Measurements from ENCODE around the gene AK9.

The AK9 gene

GRCh38 chr6:109702791-109703190, 11.8 kb upstream of the AK9 start:
- TF ChIP-seq FOXA1 (IDR thresholded peaks at IDR 0.05) = no peak
- no peak for TF ChIP-seq CTBP1 (IDR thresholded peaks at IDR 0.05; ENCODE audit: borderline replicate concordance)
- TF ChIP-seq HDGF (IDR thresholded peaks at IDR 0.05; ENCODE audit: borderline replicate concordance) = no peak
- no peak for TF ChIP-seq LEF1 (IDR thresholded peaks at IDR 0.05; ENCODE audit: borderline replicate concordance)
- TF ChIP-seq FOXK2 (IDR thresholded peaks at IDR 0.05) = no peak
- no peak for TF ChIP-seq ARNT (IDR thresholded peaks at IDR 0.05)
- TF ChIP-seq NFRKB (IDR thresholded peaks at IDR 0.05) = no peak
- CTCF ChIA-PET = interaction anchor here (2.2 kb wide), 1 partner anchor 336 kb away, joined by 14 read pairs; no protein-coding TSS in a partner anchor
- DNase-seq (ENCODE audit: extremely low spot score) = no peak
- POLR2A ChIA-PET = no interaction called here

GRCh38 chr6:109701774-109702173, 10.8 kb upstream of the AK9 start:
- DNase-seq (ENCODE audit: extremely low spot score) = no peak
- ChIA-PET POLR2A (interaction anchor here (1.5 kb wide), 1 partner anchor 11 kb away, joined by 6 read pairs; the partner anchor contains the start of genes AK9 and FIG4), CTCF (interaction anchor here (1.1 to 2.2 kb wide), 2 partner anchors 337 to 351 kb away, joined by 3 to 14 read pairs; no protein-coding TSS in a partner anchor)
- TF ChIP-seq HDGF (IDR thresholded peaks at IDR 0.05; ENCODE audit: borderline replicate concordance) (no peak), FOXK2 (IDR thresholded peaks at IDR 0.05) (no peak), SUZ12 (IDR thresholded peaks at IDR 0.05) (no peak), ELF4 (IDR thresholded peaks at IDR 0.05) (no peak), TARDBP (IDR thresholded peaks at IDR 0.05) (no peak), FOXM1 (IDR thresholded peaks at IDR 0.05; ENCODE audit: borderline replicate concordance) (no peak), BHLHE40 (IDR thresholded peaks at IDR 0.05; ENCODE audit: borderline replicate concordance) (no peak), PKNOX1 (IDR thresholded peaks at IDR 0.05) (no peak), FOXA1 (IDR thresholded peaks at IDR 0.05) (no peak), L3MBTL2 (conservative IDR thresholded peaks at IDR 0.05) (no peak), ARNT (IDR thresholded peaks at IDR 0.05) (no peak), SP1 (IDR thresholded peaks at IDR 0.05) (no peak), LEF1 (IDR thresholded peaks at IDR 0.05; ENCODE audit: borderline replicate concordance) (no peak), NFRKB (IDR thresholded peaks at IDR 0.05) (no peak), CTBP1 (IDR thresholded peaks at IDR 0.05; ENCODE audit: borderline replicate concordance) (no peak), ZNF384 (IDR thresholded peaks at IDR 0.05) (no peak)

GRCh38 chr6:109701221-109701620, 10.2 kb upstream of the AK9 start:
- no peak for DNase-seq (ENCODE audit: extremely low spot score)
- ChIA-PET CTCF (interaction anchor here (1.1 to 2.2 kb wide), 2 partner anchors 338 to 352 kb away, joined by 3 to 14 read pairs; no protein-coding TSS in a partner anchor), POLR2A (interaction anchor here (1.5 kb wide), 1 partner anchor 10 kb away, joined by 6 read pairs; the partner anchor contains the start of genes AK9 and FIG4)
- no peak for TF ChIP-seq FOXK2 (IDR thresholded peaks at IDR 0.05)
- no peak for TF ChIP-seq LEF1 (IDR thresholded peaks at IDR 0.05; ENCODE audit: borderline replicate concordance)

GRCh38 chr6:109696355-109696754, 5.4 kb upstream of the AK9 start:
- no peak for TF ChIP-seq FOXK2 (IDR thresholded peaks at IDR 0.05)
- TF ChIP-seq ELF4 (IDR thresholded peaks at IDR 0.05) = no peak
- TF ChIP-seq FOXM1 (IDR thresholded peaks at IDR 0.05; ENCODE audit: borderline replicate concordance) = no peak
- no peak for TF ChIP-seq BHLHE40 (IDR thresholded peaks at IDR 0.05; ENCODE audit: borderline replicate concordance)
- no peak for TF ChIP-seq L3MBTL2 (conservative IDR thresholded peaks at IDR 0.05)
- no peak for TF ChIP-seq HDGF (IDR thresholded peaks at IDR 0.05; ENCODE audit: borderline replicate concordance)
- no peak for TF ChIP-seq LEF1 (IDR thresholded peaks at IDR 0.05; ENCODE audit: borderline replicate concordance)
- no peak for TF ChIP-seq SUZ12 (IDR thresholded peaks at IDR 0.05)
- TF ChIP-seq NFRKB (IDR thresholded peaks at IDR 0.05) = no peak
- no peak for TF ChIP-seq PKNOX1 (IDR thresholded peaks at IDR 0.05)
- no peak for TF ChIP-seq TARDBP (IDR thresholded peaks at IDR 0.05)
- TF ChIP-seq CTBP1 (IDR thresholded peaks at IDR 0.05; ENCODE audit: borderline replicate concordance) = no peak
- no peak for TF ChIP-seq ARNT (IDR thresholded peaks at IDR 0.05)
- no peak for TF ChIP-seq FOXA1 (IDR thresholded peaks at IDR 0.05)
- no peak for TF ChIP-seq ZNF384 (IDR thresholded peaks at IDR 0.05)
- TF ChIP-seq SP1 (IDR thresholded peaks at IDR 0.05) = no peak
- no peak for DNase-seq (ENCODE audit: extremely low spot score)
- CTCF ChIA-PET = no interaction called here
- POLR2A ChIA-PET = no interaction called here

DNA sequence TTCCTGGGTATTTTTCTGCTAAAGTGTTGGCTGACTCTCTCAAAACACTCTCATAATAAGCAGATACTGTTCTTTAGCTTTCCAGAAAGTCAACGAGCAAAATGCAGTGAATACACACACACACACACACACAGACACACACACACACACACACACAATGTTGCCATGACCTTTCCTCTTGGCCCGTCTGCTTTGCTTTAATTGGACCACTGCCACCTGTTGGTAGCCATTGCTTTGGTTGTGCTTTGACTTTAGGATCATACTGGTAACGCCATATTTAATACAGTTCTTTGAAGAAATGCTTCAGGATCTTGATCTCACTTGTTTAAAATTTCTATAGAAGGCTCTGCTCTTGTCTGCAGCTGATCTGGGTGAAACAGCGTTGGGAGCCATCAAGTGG, 4.5 kb upstream of the AK9 start:
- DNase-seq (ENCODE audit: extremely low spot score) = no peak
- no peak for TF ChIP-seq LEF1 (IDR thresholded peaks at IDR 0.05; ENCODE audit: borderline replicate concordance)
- no peak for TF ChIP-seq TARDBP (IDR thresholded peaks at IDR 0.05)
- no peak for TF ChIP-seq FOXA1 (IDR thresholded peaks at IDR 0.05)
- no peak for TF ChIP-seq L3MBTL2 (conservative IDR thresholded peaks at IDR 0.05)
- no peak for TF ChIP-seq FOXM1 (IDR thresholded peaks at IDR 0.05; ENCODE audit: borderline replicate concordance)
- no peak for TF ChIP-seq CTBP1 (IDR thresholded peaks at IDR 0.05; ENCODE audit: borderline replicate concordance)
- TF ChIP-seq ARNT (IDR thresholded peaks at IDR 0.05) = no peak
- TF ChIP-seq HDGF (IDR thresholded peaks at IDR 0.05; ENCODE audit: borderline replicate concordance) = no peak
- TF ChIP-seq SP1 (IDR thresholded peaks at IDR 0.05) = no peak
- no peak for TF ChIP-seq SUZ12 (IDR thresholded peaks at IDR 0.05)
- POLR2A ChIA-PET = no interaction called here
- CTCF ChIA-PET = no interaction called here

- no peak for DNase-seq (ENCODE audit: extremely low spot score)
- ChIA-PET POLR2A (interaction anchor here (0.6 kb wide), 1 partner anchor 233 kb away, joined by 5 read pairs; no protein-coding TSS in a partner anchor), CTCF (interaction anchor here (1.4 kb wide), 1 partner anchor 346 kb away, joined by 6 read pairs; no protein-coding TSS in a partner anchor)
- TF ChIP-seq CTBP1 (IDR thresholded peaks at IDR 0.05; ENCODE audit: borderline replicate concordance) = no peak
- no peak for TF ChIP-seq FOXM1 (IDR thresholded peaks at IDR 0.05; ENCODE audit: borderline replicate concordance)
- no peak for TF ChIP-seq L3MBTL2 (conservative IDR thresholded peaks at IDR 0.05)
- TF ChIP-seq PKNOX1 (IDR thresholded peaks at IDR 0.05) = no peak
- no peak for TF ChIP-seq ZNF384 (IDR thresholded peaks at IDR 0.05)
- no peak for TF ChIP-seq SUZ12 (IDR thresholded peaks at IDR 0.05)
- no peak for TF ChIP-seq FOXK2 (IDR thresholded peaks at IDR 0.05)
- no peak for TF ChIP-seq ELF4 (IDR thresholded peaks at IDR 0.05)
- TF ChIP-seq TARDBP (IDR thresholded peaks at IDR 0.05) = no peak
Measured at GRCh38 chr6:109693111-109693510, 2.1 kb upstream of the AK9 start.
